GM19328 (cell line): ENCODE measurements around the gene OR2A2.

Experiments used
- ATAC-seq: cut with Tn5 transposase; IDR thresholded peaks from one replicate; pipeline ENCODE4 v1.9.1; 2021; ENCODE audit warnings: mild to moderate bottlenecking, moderate library complexity; ENCODE audit not compliant: unreplicated experiment

The OR2A2 gene

DNA sequence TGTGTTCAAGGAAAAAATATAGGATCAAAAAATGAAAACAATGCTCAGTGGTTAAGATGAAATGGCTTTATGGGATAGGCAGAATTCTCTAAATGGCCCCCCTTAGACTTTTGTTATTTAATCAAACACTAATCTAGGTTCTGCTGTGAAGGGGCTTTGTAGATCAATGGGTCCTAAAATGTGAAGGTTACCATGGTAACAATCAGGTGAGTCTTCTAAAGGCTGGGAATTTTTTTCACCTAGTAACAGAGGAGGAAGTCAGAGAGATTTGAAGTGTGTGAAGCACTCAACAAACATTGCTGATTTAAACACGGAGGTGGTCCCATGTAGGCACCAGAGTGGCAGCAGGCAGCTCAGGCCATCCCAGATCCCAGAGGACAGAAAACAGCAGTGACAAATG lies 24.7 kb downstream of the OR2A2 start:
- ATAC-seq = no peak

DNA sequence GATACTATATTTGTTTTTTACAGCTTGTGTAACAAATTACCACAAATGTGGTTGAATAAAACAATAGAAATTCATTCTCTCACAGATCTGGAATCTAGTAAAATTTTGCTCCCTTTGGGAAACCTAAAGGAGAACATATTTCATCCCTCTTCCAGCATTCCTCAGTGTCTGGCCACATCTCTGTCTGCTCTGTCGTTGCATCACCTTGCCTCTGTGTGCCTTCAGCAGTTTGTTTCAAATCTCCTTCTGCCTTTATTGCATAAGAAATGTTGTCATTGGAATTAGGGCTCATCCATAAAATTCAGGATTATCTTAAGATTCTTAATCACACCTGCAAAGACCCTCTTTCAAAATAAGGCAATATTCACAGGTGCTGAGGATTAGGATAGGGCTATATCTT lies 28.1 kb downstream of the OR2A2 start:
- no peak for ATAC-seq

DNA sequence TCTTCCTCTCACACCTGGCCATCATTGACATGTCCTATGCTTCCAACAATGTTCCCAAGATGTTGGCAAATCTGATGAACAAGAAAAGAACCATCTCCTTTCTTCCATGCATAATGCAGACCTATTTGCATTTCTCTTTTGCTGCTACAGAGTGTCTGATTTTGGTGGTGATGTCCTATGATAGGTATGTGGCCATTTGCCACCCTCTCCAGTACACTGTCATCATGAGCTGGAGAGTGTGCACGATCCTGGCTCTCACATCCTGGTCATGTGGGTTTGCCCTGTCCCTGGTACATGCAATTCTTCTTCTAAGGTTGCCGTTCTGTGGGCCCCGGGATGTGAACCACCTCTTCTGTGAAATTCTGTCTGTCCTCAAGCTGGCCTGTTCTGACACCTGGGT lies 32.8 kb downstream of the OR2A2 start:
- ATAC-seq = no peak

DNA sequence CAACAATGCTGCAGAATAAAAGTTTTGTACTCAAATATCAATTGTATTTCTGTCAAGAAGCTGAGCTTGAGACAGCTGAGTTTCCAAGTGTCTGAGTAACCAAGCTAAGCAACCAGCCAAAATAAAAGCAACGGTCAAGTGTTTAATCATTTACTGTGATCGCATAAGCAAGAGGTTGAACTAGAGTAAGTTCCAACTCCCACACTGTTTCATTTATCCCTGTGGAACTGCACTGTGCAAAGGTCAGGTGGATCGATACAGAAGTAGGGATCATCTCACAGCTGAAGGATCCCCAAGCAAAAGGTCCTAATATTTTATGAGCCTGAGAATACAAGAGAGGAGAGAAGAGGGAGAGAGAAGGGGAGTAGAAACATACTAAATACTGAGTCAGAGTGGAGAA lies 35.0 kb downstream of the OR2A2 start:
- no peak for ATAC-seq

DNA sequence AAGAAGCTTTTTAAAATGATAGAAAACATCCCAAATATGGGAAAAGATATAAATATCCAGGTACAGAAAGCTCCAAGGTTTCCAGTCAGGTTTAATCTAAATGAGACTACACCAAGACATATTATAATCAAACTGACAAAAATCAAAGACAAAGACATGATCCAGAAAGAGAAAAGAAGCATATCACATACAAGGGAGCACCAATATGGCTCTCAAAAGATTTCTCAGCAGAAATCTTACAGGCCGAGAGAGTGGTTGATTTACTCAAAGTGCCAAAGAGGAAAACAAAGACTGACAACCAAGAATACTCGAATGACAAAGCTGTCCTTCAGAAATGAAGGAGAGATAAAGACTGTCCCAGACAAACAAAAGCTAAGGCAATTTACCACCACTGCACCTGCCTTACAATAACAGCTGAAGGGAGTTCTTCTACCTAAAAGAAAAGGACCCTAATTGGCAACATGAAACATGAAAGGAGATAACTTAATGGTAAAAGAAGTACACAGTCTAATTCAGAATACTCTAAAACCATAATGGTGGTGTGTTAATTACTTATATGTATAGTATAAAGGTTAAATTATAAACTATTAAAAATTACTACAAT lies 38.9 kb downstream of the OR2A2 start:
- no peak for ATAC-seq

DNA sequence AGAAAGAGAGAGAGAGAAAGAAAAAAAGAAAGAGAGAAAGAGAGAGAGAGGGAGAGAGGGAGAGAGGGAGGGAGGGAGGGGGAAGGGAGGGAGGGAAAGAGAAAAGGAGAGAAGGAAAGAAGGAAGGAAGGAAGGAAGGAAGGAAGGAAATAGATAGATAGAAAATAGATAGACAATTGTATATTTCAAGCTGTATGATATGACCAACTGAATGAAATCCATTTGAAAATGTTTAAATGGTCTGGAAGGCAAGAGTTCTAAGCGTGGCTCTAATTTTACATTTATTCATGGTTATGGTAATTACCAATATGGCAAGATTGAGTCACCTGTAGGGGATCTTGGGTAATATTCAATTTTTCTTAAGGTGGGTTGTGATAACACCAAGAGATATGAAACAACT lies 49.5 kb downstream of the OR2A2 start:
- no peak for ATAC-seq
